Embryonic facial prominence (tissue), 1 donor: ENCODE measurements around the gene PDE10A.

Experiments used
- DNase-seq: peaks from one replicate; pipeline ENCODE4 v3.0.0-alpha.2; 2016; ENCODE audit errors: extremely low spot score

The PDE10A gene

DNA sequence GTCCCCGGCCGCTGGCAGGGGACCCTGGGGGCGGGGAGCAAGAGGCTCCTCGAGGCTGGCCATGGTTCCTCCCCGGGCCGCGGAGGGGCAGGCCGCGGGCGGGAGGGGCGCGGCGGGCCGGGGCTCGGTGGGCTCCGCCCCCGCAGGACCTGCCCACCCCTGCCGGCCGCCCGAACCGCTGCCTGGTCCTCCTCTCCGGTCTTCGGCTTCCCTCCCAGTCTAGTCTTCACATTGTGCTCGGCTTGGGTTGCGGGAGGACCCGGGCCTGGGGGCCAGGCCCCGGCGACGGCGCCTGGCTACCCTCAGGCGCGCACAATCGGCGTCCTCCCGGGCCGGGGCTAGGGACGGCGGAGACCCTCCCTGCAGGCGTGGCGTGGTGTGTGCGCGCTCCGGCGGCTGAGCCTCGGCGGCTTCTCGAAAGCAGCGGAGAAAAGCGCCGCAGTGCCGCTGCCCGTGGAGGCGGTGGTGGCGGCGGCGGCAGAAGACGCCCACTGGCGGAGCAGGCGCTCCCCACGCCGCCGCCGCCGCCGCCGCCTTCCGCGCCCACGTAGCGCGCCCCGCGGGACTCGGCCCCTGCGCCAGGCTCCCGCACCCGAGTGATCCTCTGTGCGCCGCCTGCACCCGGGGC, at the start of gene PDE10A:
PDE10A (minus strand) TSS at position 493 of the 628 bp plus-strand sequence; CDS start at position 63, 430 bp downstream.
- DNase-seq = no peak

DNA sequence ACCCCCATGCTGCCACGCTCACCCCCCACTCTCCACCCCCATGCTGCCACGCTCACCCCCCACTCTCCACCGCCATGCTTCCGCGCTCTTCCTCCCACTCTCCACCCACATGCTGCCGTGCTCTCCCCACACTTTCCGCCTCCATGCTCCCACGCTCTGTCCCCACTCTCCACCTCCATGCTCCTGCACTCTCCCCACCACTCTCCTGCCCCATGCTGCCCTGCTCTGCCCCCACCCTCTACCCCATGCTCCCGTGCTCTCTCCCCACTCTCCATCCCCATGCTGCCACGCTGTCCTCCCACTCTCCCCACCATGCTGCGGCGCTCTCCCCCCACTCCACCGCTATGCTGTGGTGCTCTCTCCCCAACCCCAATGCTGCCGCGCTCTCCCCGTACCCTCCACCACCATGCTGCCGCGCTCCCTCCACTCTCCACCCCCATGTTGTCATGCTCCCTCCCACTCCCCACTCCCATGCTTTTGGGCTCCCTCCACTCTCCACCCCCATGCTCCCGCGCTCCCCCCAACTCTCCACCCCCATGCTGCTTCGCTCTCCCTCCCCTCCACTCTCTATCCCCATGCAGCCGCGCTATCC, 46.0 kb upstream of the PDE10A start:
- no peak for DNase-seq

DNA sequence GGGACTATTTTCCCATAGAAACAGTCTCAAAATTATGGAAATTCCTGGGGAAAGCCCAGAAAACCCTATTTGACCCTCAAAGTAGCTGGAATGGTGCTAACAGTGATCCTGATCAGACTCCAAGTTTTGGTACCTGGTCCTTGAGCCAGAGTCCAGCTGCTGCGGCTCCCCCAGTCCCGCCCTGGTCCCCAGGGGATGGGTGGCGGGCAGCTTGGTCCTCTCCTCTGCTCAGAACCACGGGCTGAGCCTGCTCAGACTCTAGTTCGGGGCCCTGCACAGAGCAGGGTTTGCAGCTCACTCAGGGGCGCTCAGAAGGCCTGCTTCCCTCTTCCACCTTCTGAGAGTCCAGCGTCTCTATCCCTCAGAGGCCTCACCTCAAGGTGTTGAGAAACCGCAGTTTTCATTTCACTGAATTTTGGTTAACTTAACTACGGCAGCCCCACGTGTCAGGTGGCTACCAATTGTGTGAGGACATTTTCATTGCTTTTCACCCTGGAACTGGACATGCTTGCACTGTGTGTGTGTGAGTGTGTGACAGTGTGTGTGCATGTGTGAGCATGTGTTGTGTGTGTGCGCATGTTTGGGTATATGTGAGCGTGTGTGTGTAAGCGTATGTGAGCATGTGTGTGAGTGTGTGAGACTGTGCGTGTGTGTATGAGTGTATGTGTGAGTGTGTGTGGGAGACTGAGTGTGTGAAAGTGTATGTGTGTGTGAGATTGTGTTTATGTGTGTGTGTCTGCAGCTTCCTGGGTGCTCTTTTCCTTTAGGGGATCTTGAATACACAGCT, 44.2 kb upstream of the PDE10A start:
- no peak for DNase-seq

DNA sequence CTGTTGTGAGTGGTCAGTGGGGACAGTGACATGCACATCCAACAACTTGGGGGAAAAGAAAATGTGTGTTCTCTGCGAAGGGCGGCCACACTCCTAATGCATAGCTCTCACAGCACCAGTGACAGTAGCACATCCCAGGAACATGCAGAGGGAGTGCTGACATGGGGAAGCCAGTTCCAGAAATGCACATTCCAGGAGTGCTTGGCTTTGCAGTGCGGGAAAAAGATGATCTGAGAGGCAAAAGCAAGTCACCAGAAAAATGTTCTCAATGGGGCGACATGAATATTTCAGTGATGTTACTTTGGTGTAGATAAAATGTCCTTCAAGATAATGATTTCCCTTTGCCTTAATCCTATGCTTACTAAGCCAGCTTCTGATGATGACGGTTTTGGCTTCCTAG, 42.9 kb upstream of the PDE10A start:
- no peak for DNase-seq

DNA sequence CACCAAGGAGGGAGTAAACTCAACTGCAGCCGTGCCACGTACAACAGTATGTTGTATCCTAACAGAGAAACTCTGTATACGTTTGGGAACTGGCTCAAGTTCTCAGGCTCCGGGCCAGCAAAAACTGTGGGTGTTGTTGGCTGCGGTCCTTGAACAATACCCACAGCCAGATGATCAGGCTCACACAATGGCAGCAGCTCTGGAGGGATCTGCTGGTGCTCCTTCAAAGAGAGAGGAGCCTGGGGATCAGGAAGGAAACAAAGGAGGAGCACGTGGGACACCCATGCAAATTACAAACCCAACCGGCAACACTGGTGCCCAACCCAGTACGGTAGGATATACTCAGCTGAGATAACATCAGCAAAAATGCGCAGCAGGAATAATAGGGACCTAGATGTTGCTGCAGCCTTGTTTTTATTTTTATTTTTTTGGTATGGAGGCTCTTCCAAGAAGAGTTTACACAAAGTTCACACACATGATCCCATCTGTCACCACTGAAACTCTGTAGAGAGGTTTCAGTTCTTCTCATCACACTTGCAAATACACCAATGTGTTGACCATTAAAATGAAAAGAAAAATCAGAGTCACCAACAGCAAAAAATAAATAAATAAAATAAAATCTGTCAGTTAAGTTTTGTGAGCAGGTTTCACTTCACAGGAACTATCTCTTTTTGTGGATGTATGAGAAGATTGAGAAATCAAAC, 41.2 kb upstream of the PDE10A start:
- no peak for DNase-seq

DNA sequence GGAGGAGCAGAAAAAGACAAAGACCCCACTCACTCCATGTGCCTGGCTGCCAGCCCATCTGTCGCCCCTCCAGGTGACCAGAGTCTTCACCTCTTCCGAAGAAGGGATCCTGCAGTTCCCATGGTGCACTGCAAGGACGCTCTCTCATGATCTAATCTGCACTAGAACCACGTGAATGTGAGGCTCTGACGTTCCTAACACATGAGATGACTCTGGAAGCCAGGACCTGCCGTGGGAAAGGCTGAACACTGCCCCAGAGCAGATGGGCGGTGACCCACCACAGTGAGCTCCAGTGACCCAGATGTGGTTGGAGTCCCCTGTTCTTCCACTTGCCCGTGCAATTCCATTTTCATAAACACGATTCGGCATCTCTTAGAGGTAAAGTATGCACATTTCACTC, 39.6 kb upstream of the PDE10A start:
- DNase-seq = no peak

DNA sequence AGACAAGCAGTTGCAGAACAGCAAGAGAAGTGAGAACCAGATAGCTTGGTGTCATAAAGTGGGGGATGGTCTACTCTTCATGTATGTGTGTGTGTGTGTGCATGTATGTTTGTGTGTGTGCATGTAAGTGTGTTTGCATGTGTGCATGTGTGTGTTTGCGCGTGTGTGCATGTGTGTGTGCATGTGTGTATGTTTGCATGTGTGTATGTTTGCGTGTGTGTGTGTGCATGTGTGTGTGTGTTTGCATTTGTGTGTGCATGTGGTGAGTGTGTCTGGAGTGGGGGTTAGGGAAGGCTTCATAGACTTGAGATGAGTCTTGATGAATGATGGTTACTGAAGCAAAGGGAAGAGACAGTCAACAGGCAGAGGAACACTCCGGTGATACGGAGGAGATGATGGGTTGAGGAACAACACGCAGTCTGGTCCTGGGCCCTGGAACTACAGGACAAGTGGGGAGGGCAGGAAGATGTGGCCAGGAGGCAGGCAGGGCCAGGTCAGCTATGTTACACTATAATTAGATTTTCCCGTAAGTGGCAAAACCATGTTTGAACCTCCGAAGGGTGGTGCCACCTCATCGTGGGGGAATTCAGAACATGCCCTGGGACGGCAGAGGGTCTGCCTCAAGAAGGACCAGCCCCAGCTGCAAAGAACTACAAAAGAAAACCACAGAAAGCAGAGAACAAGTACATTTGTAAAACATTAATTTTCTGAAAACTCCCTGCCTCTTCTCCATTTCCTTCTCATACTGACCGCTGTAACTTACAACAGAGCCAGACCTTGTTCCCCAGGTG, 38.7 kb upstream of the PDE10A start:
- no peak for DNase-seq

DNA sequence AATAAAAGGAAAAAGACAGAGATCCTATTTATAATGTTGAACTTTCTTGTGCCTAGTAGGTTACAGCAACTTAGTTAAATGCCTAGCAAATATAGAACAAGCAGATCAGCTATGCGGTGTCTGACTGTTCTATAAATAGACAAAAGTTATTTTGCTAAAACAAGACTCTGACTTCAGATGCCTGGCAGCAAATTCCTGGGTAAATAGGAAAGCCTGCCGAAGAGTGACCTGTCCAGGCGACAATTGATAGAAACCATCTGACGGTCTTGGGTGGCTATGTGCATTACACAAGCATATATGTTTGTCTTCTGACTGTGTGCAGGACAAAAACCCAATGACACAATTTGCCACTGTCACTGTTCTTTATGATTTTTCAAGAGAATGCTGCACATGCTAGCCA, 38.0 kb upstream of the PDE10A start:
- no peak for DNase-seq

DNA sequence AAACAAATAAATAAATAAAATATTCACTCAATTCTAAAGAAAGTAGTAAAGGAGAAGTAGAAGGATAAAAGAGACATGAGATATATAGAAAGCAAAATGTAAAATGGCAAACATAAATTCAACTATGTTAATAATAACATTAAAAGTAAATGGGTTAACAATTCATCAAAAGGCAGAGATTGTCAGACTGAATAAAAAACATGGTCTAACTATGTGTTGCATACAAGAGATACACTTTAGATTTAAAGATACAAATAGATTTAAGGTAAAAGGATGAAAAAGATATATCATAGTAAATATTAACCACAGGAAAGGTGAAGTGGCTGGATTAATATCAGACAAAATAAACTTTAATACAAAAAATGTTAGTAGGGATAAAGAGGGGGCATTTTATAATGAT, 35.8 kb upstream of the PDE10A start:
- no peak for DNase-seq

DNA sequence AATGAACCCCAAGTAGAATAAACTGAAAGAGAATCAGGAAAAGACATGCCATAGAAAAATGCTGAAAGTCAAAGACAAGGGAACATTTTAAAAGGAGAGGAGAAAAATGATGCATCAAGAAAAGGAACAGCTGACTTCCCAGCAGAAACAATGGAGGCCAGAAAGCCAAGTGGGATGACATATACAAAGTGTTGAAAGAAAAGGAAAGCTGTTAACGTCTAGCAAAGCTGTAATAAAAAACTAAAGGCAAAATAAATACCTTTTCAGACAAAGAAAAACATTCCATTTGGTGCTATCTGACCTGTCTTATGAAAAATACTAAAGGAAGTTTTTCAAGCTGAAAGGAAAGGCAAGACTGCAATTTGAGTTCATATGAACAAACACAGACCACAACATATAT, 34.1 kb upstream of the PDE10A start:
- no peak for DNase-seq

DNA sequence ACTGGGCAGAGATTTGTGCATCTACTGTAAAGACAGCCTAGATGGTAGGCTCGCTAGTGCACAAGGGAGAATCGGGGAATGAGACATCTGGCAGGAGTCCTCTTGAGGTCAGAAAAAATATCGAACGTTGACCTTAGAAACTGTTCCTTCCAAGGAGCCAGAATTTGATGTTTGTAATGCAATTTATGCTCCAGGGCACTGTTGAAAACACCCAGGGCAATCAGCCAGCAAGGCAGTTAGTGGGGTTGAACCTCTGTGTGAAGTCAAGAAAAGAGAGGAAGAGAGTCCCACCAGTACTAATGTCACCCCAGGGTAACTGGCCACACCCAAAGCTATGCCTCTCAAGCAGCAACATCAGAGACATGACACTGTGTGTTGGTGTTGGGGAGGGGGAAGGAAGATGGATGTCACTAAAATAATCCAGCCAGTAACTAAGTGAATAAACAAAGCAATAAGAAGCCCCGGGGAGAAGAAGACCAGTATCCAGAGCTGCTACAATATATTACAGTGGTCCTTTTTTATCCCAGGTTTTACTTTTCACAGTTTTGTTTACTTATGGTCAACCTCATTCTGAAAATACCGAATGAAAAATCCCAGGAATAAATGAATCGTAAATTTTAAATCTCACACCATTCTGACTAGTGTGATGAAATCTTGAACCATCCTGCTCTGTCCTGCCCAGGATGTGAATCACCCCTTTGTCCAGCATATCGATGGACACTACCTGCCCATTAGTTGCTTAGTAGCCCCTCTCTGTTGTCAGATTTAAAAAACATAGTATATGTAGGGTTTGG, 32.9 kb upstream of the PDE10A start:
- DNase-seq = no peak

DNA sequence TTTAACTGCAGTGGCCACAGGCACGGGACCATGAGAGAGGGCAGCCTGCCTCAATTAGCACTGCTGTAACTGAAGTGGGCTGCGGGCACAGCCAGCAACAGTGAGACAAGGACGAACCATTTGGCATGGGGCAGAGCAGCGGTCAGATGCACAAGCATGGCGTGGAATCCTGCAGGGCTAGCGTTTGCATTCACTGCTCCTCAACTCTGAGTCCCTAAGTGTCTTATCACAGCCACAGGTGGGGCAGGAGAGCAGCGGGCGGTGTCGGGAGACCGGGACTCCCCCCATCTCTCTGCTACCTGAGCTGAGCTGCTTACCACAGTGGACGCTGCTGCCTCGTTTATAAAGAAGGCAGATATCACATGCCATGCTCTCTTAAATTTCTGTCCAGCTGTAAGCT, 31.3 kb upstream of the PDE10A start:
- no peak for DNase-seq

DNA sequence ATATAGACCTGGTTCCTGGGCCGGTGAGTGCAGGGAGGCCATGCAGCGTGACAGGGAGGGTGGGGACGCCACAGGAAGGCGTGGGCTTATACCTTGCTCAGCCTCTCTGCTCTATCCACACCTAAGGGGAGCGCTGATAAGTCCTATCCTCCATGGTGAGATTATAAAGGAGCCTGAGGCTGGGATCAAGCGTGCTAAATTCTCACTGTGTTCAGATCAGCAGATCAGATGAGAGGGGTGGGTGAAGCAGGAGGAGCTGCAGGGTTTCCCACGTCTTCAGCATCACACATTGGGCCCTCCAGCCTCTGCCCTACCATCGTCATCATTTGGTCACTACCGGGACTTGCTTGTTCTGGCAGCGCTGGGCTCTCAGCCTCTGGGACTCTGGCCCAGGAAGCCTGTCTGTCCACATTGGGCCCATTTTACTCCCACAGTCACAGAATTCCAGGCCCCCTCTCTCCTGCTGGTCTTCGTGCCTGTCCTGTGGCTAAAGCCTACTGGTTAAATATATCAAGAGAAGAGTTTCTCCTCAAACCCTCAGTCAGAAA, 29.1 kb upstream of the PDE10A start:
- DNase-seq = no peak

DNA sequence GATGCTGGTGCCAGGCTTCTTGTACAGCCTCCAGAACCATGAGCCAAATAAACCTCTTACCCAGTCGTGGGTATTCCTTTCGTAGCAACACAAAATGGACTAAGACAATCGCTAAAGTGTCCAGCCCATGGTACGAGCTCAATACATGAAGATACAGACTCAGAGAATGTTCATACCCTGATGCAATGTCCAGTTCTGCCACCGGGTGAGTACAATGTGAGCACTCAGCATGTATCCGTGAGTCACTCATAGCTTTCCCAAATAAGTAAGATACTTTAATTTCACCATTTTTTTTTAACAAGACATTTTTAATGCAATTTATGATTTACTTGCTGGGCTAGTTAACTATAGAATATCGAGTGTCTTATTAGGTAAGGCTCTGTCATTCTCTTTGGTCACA, 26.7 kb upstream of the PDE10A start:
- DNase-seq = no peak

DNA sequence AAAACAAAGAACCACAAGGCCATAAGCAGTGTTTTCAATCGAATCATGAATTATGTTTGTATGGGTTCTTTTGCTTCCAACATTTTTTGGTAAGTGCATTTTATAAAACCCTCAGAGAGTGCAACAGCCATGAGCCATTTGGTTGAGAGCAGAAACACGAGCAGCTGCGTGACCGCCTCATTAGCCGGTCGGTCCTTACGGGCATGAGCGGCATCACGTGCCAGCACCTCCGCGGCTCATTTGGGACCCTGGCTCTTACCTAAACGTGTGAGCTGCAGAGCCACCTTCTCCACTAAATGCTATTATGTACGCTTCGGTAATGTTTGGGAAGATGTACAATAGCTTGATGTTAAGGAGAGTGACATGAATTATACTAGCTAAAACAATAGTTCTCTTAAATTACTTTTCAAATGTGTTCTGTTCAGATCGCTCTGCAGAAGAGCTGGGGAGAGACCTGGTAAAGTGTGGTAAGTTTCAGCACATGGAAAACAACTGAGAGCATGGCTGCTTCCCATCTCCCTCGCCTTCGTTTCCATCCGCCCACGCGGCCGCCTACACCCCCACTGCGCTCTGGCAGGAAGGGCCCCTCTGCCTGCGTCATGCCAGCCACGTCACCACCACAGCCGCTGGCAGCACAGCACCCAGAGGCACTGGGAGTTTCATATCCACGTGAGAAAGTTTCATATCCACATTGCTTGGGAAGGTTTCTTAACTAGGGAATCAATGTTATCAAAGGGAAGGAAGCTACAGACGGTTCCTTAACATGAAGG, 23.7 kb upstream of the PDE10A start:
- no peak for DNase-seq

DNA sequence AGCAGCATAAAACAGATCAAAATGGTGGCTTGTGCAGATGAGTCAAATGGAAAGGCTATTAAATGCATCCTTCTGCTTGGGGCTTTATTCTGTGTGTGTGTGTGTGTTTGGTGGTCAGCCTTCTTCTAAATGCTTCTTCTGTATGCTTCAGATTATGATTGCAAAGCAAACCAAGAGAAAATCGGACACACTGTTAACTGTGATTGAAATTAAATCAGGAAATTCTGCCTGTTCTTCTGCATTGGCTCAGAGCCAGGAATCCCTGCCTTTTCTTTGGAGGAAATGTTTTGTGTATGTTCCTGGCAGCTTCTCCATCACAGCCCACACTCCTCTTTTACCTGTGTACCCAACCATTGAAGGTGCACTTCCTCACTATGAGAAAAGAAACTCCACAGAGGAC, 22.3 kb upstream of the PDE10A start:
- no peak for DNase-seq

DNA sequence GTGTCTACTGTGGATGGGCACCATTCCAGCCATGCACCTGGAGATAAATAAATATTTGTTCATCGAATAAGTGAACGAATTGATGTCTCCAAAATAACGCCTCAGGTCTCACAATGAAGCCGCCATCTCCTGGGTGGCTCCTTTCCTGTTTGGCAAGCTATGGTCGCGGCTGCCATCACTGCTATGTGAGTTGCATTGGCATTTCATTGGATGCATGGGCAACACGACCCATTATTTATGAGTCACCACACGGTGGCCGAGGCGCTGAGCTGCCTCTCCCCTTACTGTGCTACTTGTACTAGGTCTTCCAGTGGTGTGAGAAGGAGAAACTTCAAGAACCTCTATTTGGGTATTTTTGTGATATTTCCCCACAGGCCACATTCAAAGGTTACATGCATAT, 21.3 kb upstream of the PDE10A start:
- DNase-seq = no peak

DNA sequence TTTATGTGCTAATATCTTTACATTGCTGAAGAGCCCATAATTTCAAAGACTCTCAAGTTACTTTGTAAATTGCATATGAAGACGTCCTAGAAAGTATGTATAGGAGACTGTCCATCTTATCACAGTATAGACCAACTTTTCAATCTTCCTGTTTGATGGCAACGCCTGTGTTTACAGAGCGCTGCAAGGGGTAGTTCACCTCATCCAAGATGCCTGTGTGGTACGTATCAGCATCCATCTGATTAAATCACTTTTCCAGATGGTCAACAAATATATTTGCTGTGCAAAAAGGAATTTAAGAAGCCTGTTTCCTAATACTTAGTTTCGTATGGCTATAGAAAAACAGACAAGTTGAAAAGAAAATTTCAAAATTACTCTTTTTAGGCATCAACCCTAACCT, 17.9 kb upstream of the PDE10A start:
- DNase-seq = no peak

DNA sequence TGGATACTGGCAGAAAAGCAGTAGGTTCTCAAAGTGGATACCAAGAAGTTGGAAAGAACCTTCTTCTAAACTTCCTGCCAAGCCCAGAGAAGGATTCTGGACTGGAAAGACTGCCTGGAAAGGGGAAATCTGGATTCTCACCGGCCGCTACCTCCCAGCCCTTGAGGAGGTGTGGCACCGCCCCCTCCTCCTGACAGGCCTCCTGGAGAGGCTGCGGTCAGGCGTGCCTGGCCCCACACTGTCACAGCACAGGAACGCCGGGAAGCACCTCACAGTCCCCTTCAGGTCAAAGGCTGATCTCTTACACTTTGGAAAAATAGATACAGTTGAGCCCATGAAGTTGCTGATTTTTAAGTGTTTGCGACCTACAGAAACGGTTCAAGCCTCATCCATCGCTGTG, 16.3 kb upstream of the PDE10A start:
- no peak for DNase-seq

DNA sequence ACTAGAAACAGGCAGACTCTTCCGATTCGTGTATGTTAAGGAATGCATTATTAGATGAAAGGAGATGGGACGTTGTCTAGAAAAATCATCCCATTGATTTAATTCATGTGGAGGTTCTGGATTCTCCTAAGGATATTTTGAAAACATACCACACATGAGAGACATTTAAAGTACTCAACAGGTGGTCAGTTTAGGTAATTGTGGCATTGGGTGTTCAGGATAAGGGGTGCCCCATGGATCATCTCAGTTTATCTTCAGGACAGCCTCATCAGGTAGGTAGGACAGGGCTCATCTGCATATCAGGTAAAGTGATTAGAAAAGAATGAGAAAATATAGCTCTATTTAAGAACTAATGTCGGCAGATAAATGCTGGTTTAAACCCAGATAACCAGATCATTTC, 15.9 kb upstream of the PDE10A start:
- DNase-seq = no peak
